NCI-H1694 treated with DMSO at 0.1 percent for 48 hours (cell line): Measurements from ENCODE around the gene ECSIT.

Source experiments
- DNase-seq: peaks from one replicate; lab custom pipeline; 2025; lab: John Stamatoyannopoulos, UW

Gene ECSIT

DNA sequence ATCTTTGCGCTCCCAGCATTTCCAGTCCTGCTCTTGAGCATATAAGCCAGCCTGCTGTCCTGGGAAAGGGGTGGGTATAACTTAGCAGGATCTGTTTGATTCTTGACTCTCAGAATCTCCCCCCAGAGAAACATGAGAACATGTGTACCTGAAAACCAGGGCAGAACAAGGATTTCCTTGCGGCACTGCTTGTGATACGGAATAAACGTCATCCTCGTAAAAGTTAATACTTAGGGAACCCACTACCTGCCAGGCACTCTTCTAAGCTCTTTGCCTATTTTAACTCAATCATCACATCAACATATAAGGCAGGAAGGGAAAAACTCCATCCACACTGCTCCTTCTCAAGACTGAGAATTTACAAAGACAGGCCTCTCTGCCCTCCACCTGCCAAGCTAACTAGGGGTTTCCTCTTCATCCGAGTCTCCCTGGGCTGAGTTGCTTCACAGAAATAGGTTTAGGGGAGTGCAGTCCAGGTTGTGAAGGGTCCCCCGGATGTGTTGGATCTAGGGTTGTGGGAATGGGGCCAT, 24.4 kb downstream of the ECSIT start:
- DNase-seq = no peak

DNA sequence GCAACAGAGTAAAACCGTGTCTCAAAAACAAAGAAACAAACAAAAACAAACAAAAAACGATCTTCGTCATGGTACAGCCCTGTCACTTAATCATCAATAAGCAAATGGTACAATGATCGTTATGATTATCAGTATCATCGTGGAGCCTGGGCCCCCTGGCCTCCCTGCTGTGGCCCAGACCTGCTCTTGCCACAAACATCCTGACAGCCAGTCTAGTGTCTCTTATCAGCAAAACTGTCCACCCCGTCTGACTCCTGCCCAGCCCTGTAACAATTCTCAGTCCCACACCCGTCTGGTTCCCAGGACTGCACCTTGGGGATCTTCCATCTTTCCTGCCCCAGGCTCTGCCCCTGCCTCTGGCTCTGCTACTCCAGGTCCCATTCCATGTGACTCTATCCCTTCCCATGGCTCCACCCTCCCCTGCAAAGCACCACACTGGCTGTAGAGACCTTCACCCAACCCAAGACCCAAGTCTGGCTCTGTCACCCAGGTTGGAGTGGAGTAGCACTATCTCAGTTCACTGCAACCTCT, 29.0 kb downstream of the ECSIT start:
- no peak for DNase-seq

DNA sequence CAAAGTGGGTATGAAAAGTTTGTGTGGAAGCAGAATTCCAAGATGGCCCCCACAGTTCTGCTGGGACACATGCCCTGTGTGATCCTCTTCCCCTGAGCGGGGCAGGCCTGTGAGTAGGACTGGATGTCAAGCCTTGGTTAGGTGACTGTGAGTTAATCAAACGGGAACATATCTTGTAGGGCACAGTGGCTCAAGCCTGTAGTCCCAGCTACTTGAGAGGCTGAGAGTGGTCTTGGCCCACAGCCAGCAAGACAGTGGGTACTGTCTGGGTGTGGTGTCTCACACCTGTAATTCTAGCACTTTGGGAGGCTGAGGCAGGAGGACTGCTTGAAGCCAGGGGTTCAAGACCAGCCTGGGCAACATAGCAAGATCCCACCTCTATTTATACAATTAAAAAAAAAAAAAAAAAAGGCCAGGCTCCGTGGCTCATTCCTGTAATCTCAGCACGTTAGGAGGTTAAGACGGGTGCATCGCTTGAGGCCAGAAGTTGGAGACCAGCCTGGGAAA, 29.7 kb downstream of the ECSIT start:
- no peak for DNase-seq

DNA sequence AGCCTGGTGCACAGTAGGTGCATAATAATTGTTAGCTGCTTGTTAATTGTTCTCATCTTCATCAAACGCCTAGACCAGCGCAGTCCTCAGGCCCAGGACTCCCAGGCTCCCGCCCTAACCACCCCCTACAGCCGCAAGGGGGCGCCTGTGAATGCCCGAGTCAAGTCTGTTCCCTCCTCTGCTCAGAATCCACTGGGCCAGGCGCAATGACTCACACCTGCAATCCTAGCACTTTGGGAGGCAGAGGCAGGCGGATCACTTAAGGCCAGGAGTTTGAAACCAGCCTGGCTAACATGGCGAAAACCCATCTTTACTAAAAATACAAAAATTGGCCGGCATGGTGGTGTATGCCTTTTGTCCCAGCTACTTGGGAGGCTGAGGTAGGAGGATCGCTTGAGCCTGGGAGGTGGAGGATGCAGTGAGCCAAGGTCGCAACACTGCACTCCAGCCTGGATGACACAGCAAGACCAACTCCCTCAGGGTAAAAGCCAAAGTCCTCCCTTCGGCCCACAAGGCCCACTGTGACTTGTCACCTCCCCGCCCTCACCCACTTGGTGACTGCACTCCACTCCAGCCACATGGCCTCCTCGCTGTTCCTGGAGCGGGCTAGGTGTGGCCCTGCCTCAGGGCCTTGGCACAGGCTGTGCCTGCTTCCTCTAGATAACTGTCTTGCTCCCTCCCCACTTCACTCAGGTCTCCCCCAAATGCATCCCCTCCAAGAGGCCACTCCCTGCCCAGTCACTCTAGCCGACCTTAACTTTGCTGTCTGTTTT, 32.4 kb downstream of the ECSIT start:
- DNase-seq = peak; percentile 19

DNA sequence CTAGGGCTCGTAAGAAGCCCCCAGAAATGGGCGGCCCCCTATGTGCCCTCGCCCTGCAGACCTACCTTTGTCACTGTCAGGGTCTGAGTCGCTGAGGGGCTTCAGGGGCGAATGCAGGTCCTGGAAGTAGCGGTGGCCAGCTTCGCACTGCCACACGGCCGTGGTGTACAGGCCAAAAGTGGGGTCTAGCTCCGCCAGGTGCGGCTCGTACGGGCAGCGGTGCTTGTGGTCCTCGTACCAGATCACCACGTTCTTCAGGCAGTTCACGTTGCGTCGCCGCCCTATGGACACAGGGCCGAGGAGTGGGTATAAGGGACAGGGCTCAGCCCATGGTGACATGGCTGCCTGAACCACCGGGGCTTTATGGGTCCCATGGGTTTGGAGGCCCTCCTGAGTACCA, 33.0 kb downstream of the ECSIT start:
- DNase-seq = no peak

DNA sequence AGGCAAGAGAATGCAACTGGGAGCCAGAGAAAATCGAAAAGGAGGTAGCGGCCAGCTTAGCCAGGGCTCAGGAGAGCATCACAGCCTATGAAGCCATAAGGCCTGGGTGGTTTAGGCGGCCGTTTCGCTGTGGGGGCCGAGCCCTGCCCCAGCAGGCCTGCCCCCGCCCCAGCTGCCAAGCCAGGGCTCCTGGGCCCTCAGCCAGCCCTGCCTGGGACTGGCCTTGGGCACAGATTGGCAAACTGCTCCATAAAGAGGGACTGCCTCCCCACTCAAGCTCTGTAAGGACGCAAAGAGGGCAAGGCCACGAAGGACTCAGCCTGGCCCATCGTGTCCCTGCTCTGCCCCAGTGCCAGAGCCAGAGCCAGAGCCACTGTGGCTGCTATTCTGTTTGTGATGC, 33.5 kb downstream of the ECSIT start:
- DNase-seq = peak; percentile 34

DNA sequence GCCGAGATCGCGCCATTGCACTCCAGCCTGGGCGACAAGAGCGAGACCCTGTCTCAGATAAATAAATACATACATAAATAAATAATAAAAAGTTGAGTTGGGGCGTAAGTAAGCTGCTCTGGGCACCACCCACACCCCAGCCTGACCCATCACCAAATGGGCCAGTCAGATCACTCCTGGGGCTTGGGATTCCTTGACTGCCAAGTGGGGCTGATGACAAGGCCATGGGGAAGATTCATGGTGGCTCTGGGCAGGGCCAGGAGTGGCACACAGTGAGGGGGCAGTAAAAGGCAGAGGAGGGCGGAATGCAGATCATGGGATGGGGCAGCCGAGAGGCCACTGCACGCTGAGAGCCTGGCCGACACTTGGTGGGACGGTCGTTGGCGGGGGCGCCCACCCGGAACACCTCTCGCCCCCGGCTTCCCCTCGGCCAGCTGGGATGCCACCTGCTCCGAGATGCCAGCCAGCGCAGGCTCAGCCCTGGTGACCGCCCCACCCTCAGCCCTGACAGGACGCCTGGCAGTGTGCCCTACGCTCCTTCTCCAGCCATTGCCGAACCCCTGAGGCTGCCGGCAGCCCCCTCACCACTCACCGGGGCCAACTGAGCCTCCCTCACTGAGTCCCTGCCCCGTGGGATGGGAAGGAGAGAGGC, 34.2 kb downstream of the ECSIT start:
- peak; percentile 28 for DNase-seq

DNA sequence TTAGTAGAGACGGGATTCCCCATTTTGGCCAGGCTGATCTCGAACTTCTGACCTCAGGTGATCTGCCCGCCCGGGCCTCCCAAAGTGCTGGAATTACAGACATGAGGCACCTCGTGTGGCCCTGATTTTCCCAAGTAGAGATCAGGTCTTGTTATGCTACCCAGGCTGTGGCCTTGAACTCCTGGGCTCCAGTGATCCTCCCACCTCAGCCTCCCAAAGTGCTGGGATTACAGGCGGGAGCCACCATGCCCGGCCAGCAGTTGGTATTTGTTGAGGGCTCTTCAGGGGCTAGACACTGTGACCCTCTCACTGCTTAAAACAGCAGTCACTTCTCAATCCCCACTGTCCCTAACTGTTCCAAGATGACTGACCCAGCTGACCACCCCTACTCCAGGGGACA, 39.6 kb downstream of the ECSIT start:
- DNase-seq = no peak

DNA sequence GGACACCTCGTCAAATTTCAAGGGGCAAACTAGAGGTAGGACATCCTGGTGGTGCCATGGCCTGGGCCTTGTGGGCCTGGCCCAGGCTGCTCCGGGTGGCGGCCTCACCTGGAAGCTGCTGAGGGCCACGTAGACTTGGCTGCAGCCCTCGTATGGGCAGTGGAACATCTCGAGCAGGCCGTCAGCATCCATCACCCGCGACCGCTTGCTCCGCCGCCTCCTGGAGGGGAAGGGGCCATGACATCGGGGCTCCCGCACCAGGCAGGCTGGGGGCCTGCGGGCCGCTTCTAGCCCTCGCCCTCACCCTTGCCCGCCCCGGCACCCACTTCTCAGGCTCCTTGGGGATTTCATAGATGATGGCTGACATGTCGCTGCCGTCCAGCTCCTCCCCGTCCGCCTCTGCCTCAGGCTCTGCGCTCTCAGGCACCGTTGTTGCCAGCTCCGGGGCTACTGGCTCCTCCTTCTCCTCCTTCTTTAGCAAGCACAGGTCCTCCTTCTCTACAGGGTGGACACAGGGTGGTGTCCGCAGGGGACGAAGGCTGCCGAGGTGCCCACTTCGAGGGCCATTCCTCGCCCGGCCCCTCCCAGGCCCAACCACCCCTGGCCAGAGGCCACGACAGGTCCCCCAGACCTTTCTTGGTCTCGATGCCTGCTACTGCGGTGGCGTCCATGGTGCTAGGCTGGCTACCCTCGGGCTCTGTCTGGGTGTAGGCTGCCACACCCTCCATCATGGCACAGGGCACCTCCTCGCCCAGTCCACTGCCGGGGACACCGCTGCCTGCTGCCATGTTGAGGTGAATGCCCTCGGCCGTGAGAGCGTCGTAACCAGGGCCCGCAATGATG, 42.1 kb downstream of the ECSIT start:
- DNase-seq = no peak

DNA sequence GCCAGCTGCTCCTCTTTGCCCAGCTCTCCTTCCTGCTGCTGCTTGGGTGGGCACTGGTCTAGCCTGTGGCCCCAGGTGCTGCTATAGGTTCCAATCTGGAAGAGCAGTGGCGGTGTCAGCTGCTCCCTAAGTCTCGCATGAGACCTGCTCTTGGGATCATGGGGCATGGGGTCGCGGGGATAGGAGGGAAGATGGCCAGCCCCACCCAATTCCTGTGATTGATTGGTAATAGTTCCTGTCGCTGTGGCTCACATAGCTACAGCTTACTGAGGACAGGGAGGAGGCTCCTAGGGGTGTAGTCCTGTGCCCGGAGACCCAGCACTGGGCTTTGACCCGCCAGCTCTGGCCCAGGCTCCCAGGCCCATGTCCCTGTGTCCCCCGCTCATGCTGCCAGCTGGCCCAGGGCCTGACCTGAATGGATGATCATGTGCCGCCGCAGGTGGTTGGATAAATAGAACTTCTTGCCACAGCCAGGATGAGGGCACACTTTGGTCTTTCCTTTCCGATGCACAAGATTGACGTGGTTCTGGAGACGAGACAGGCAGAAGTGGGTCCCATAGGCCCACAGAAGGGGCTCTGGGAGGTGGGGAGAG, 43.6 kb downstream of the ECSIT start:
- no peak for DNase-seq

DNA sequence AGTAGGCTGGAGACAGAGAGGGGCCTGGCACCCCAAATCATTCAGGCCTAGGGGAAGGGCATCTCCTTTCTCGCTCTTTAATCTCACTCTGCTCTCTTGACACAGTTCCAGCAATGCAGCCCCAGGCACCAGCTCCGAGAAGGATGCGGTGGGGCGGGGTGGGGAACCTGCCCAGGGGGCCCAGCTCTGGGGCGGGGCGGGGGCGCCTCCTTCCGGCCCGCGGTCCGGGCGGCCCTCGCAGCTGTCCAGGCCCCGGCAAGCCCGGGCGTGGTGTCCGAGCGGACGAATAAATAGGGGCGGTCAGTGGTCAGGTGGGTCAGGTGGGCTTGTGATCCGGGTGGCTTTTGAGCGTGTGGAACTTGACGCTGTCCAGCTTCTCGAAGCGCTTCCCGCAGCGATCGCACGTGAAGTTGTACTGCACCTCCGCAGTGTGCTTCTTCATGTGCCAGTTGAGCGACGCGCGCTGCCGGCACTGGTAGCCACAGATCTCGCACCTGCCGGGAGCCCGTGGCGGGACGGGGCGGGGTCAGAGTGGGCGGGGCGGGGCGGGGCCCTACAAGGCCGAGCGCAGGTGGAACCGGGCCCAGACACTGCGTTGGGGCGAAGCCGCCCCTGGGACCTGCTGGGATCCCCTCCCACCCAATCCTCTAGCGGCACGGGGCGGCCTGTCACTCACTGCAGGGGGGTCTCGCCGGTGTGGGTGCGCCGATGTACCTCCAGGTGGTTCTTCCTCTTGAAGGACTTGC, 45.4 kb downstream of the ECSIT start:
- no peak for DNase-seq

DNA sequence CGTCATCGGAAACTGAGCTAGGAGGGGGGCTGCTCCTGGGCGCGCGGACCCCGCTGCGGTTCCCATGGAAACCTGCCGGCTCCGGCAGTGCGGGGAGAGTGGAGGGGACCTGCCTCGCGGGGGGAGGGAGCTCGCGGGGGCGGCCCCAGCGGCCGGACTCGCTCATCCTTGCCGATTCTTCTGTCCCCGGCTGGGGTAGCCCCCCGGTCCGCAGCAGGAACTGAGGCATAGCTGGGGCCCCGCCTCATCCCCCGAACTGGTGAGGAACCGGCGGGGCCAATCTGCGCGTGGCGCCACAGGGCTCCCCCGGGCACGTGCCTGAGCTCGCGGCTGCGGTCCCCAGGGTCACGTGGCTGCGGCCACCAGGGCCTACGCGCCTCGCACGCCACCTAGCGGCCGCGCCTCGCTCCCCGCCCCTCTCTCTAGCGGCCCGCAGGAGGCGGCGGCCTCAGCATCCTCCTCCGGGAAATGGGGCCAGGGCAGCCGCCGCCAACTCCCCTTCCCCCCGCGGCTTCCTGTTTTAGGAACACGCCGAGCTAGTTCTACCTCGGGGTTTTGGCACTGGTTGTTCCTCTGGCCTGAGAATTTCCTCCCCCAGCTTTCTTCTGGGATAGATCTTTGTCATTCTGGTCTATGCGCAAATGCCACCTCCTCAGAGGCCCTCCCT, 46.4 kb downstream of the ECSIT start:
- peak; percentile 67 for DNase-seq

DNA sequence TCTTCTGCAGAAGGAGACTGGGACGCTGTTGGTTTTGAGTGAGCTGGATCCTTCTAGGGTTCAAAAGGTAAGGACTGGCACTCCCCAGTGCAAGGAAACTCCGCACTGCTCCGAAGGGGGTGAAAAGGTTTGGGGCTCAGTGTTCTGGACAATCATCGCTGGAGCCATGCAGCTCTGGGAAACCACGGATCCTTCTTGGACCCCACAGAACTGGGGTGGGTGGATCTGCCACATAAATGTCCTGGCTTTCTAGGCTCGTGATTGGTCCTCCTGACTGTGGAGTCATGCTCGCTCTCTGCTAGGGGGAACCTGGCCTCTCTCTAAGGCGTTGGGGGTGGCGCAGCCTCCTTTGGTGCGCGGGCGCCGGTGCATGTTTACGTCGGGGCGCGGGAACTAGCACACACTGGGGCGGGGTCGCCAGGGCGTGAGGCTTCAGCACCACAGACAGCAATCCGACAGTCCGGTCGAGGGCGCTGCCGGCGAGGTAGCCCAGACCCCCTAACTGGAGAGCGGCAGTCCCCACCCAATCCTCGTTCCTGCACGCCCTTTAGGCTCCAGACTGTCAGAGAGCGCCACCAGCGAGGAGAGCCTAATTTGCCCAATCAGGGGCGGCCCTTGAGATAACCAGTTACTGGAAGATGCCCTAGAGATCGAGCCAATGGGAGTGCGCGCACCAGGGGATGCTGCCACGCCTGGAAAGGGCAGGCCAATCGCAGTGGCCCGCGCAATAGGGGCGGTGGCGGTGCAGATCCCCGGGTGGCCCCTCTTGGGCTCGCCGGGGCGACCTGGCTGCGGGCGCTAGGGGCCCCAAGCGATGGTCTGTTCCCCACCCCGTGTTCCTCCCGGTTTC, 47.2 kb downstream of the ECSIT start:
- peak; percentile 94 for DNase-seq

DNA sequence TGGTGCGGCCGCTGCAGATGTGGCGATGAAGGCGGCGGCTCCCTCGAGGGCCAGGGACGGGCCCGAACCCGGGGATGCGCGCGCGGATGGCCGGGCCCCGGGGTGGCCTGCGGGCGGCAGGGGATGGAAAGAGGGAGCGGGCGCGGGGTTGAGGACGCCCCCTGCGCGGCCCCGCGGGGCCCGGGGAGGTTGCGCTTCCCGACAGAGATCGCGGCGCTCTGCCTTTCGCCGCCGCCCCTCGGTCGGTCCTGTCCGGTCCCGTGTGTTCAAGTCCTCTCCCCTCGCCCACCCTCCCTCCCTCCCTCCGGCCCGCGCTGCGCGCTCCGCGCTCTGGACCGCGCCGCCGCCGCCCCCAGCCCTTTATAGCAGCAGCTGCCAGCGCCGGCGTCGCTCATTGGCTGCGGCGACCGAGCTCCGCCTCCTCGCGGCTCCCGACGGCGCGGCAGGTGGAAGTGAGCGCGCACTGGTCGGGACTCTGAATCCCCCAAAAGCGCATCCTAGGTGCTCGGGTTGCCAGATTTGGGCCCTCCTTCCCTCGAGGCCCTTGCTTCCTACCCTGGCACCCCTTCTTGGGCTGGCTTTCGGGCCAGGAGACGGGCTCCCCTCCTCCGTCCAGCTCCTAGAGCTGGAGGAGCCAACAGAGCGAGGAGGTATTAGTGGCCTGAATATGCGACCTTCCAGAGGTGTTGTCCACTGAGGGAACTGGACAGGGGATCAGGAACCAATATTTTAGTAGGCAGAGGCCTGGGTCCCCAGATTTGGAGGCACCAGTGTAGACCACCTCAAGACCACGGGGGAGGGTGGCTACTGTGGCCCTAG, 48.0 kb downstream of the ECSIT start, which contains the start of gene ELAVL3:
TSS of gene ELAVL3 (minus strand) at position 332 of the 819 bp plus-strand sequence. CDS start 438 bp downstream, outside the sequence.
- DNase-seq = peak; percentile 7

DNA sequence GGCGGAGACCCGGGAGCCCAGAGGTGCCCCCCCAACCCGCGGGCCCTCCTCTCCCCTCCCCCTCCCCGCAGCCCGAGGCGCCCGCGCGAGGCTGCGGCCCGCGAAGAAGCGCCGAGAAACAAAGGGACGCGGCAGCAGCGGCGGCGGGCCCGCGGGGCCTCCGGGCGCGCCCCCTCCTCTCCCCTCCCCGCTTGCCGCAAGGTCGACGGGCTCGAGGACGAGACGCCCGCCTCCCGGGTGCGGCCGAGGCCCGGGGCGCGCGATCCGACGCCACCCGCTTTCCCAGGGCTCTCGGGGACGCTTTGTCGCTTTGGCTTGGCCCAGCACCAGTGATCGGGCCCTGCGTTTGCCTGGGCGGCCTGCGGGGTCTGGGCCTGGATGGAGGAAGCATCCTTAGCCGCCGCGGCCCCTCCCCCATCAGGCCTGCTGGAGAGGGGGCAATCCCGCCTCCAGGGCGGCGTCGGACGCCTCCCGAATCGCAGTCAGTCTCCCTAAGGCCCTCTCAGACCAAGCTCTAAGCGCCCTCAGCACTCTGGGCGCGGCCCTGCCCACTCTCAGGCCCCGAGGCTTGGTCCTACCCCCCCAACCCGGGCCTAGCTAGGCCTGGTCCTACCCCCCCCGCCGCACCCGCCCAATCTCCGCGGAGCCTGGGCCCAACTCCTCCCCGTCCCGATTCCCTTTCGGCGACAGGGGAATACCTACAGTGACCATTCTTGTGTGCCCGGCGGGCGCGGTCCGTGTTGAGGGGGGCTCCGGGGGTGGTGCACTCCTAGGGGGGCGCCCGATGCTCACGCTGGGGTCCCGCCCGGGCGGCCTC, 48.8 kb downstream of the ECSIT start:
- no peak for DNase-seq

DNA sequence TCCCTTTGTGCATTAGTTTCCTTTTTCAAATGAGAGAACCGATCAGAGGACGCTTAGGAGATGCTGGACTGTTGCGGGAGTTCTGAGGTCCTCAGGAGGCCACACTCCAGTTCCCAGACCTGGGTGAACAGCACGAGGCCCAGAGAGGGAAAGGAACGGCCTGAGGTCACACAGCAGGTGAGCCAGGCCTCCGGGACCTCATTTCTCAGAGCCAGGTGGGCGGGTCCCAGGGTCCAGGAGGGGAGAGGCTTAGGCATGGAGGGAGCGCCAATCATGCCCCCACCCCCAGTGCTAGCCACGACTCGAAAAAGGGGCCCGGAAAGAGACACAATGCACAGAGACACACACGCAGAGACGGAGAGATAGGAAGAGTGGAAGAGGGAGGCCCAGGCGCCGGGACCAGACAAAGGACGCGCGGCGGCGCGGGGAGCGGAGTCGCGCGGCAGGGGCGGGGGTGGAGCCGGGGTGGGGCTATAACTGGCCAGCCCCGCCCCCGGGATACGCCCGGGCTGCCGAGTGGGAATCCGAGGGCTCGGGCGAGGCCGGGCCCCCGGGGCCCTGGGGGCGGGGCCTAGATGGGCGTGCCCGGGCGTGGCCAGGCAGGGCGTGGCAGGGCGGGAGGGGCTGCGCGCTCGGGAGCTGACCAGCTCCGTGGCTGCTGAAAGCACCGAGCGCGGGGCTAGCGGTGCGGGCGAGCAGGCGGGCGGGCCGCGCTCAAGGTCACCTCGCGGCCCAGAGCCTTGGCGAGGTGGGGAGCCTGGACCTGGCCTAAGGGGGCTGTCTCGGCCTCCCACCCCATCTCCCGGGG, 49.6 kb downstream of the ECSIT start:
- DNase-seq = peak; percentile 21
